ENCODE data around the gene AMPD2.

DNA sequence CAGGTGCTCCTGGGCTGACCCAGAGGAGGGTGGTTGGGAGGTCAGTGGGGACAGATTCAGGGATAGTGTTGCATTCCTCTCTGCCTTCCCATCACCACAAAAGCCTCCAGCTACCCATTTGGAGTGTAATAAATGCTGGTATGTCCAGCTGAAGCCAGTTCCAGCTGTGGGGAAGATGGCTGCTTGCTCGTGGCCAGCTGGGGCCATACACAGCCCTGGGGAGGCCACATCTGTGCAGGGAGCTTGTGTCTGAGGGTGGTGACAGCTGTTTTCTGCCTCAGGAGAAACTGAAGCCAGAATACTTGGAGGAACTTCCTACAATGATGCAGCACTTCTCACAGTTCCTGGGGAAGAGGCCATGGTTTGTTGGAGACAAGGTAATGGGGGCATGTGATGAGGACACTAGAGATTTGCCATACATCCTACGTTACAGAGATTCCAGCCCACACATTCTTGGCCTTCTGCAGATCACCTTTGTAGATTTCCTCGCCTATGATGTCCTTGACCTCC lies 39.0 kb downstream of the AMPD2 start:
- TF ChIP-seq, protein P1, sequence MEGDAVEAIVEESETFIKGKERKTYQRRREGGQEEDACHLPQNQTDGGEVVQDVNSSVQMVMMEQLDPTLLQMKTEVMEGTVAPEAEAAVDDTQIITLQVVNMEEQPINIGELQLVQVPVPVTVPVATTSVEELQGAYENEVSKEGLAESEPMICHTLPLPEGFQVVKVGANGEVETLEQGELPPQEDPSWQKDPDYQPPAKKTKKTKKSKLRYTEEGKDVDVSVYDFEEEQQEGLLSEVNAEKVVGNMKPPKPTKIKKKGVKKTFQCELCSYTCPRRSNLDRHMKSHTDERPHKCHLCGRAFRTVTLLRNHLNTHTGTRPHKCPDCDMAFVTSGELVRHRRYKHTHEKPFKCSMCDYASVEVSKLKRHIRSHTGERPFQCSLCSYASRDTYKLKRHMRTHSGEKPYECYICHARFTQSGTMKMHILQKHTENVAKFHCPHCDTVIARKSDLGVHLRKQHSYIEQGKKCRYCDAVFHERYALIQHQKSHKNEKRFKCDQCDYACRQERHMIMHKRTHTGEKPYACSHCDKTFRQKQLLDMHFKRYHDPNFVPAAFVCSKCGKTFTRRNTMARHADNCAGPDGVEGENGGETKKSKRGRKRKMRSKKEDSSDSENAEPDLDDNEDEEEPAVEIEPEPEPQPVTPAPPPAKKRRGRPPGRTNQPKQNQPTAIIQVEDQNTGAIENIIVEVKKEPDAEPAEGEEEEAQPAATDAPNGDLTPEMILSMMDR (IDR thresholded peaks at IDR 0.05 in 8 of 11, conservative IDR thresholded peaks at IDR 0.05 in 3 of 11): no peak
- TF ChIP-seq POLR2A (IDR thresholded peaks at IDR 0.05) (no peak), POLR2AphosphoS5 (IDR thresholded peaks at IDR 0.05) (no peak)

All from spleen (tissue), 7 donors.